HG03460 (cell line): Measurements from ENCODE around the gene PEPD.

Experiments
- ATAC-seq: cut with Tn5 transposase; IDR thresholded peaks from one replicate; pipeline ENCODE4 v1.9.1; 2021; ENCODE audit not compliant: unreplicated experiment

PEPD gene

GRCh38 chr19:33512580-33513137 lies 8.9 kb downstream of the PEPD start:
- no peak for ATAC-seq

GRCh38 chr19:33512021-33512420 lies 9.6 kb downstream of the PEPD start:
- ATAC-seq, result no peak

- ATAC-seq, result no peak
Observed at GRCh38 chr19:33511346-33511745, 10.2 kb downstream of the PEPD start.

- no peak for ATAC-seq
Observed at GRCh38 chr19:33510462-33511194, 11.0 kb downstream of the PEPD start.

- no peak for ATAC-seq
Observed at GRCh38 chr19:33509774-33510173, 11.8 kb downstream of the PEPD start.

- no peak for ATAC-seq
Observed at GRCh38 chr19:33508941-33509614, 12.5 kb downstream of the PEPD start.

GRCh38 chr19:33508431-33508830 lies 13.2 kb downstream of the PEPD start:
- ATAC-seq, result no peak

- no peak for ATAC-seq
Observed at GRCh38 chr19:33508009-33508408, 13.6 kb downstream of the PEPD start.

- ATAC-seq, result no peak
Observed at GRCh38 chr19:33507021-33507956, 14.3 kb downstream of the PEPD start.

GRCh38 chr19:33506498-33506897 lies 15.1 kb downstream of the PEPD start:
- ATAC-seq, result no peak

- ATAC-seq, result no peak
Observed at GRCh38 chr19:33505823-33506222, 15.8 kb downstream of the PEPD start.

GRCh38 chr19:33505148-33505547 lies 16.4 kb downstream of the PEPD start:
- no peak for ATAC-seq

- ATAC-seq, result no peak
Observed at GRCh38 chr19:33504058-33504444, 17.5 kb downstream of the PEPD start.

GRCh38 chr19:33503433-33504057 lies 18.0 kb downstream of the PEPD start:
- no peak for ATAC-seq

- ATAC-seq, result no peak
Observed at GRCh38 chr19:33503030-33503429, 18.6 kb downstream of the PEPD start.

- no peak for ATAC-seq
Observed at GRCh38 chr19:33502521-33502920, 19.1 kb downstream of the PEPD start.

- ATAC-seq, result no peak
Observed at GRCh38 chr19:33501693-33502356, 19.8 kb downstream of the PEPD start.

GRCh38 chr19:33500991-33501390 lies 20.6 kb downstream of the PEPD start:
- no peak for ATAC-seq

GRCh38 chr19:33500586-33500985 lies 21.0 kb downstream of the PEPD start:
- no peak for ATAC-seq
